Measurements from ENCODE around the gene AHRR.

The AHRR gene

GRCh38 chr5:435156-435790 is 113.8 kb downstream of the AHRR start:
- no peak overlapping the region for H3K4me3 ChIP-seq (ENCODE audit: low read depth, low read length, poor library complexity, severe bottlenecking)
- no peaks in the 10 kb centered on the region for H3F3A ChIP-seq (ENCODE audit: insufficient read depth, low read length)
- no peak overlapping the region for H3K27ac ChIP-seq (ENCODE audit: low read depth, low read length, poor library complexity, severe bottlenecking)
- no peaks in the 10 kb centered on the region for H3K79me2 ChIP-seq (ENCODE audit: insufficient read depth, low read length)
- peaks cover 16% of the 10 kb centered on the region for H3K4me1 ChIP-seq (ENCODE audit: insufficient read depth, low read length, severe bottlenecking)
- H3K36me3 ChIP-seq (ENCODE audit: insufficient read depth, low read length) = peaks cover 4% of the 10 kb centered on the region
- H3K9me3 ChIP-seq (ENCODE audit: low read length) = no peaks in the 10 kb centered on the region
- no peaks in the 10 kb centered on the region for H3K9me2 ChIP-seq (ENCODE audit: low read depth, low read length)
- H3K4me2 ChIP-seq (ENCODE audit: low read length) = no peak overlapping the region
- TF ChIP-seq CTCF (IDR thresholded peaks at IDR 0.05; ENCODE audit: low read length) (no peak), EZH2 (IDR thresholded peaks at IDR 0.05; ENCODE audit: borderline replicate concordance, low read length) (no peak)
- H4K20me1 ChIP-seq (ENCODE audit: insufficient read depth, low read length) = no peaks in the 10 kb centered on the region
- H2AFZ ChIP-seq (ENCODE audit: low read length) = no peak overlapping the region
- no peaks in the 10 kb centered on the region for H3K27me3 ChIP-seq (ENCODE audit: insufficient read depth, low read length)
- H3K9ac ChIP-seq (ENCODE audit: low read length) = no peak overlapping the region

GRCh38 chr5:435961-436640 is 114.6 kb downstream of the AHRR start:
- Histone ChIP-seq H3K27ac (ENCODE audit: low read depth, low read length, poor library complexity, severe bottlenecking) (no peak overlapping the region), H3K4me3 (ENCODE audit: low read depth, low read length, poor library complexity, severe bottlenecking) (no peak overlapping the region), H3K9ac (ENCODE audit: low read length) (no peak overlapping the region), H2AFZ (ENCODE audit: low read length) (no peak overlapping the region), H3K4me2 (ENCODE audit: low read length) (no peak overlapping the region), H4K20me1 (ENCODE audit: insufficient read depth, low read length) (no peaks in the 10 kb centered on the region), H3K9me2 (ENCODE audit: low read depth, low read length) (no peaks in the 10 kb centered on the region), H3K36me3 (ENCODE audit: insufficient read depth, low read length) (no peaks in the 10 kb centered on the region; the same call in 1 of the 2 replicates), H3K9me3 (ENCODE audit: low read length) (no peaks in the 10 kb centered on the region), H3K4me1 (ENCODE audit: insufficient read depth, low read length, severe bottlenecking) (peaks cover 15% of the 10 kb centered on the region), H3K79me2 (ENCODE audit: insufficient read depth, low read length) (no peaks in the 10 kb centered on the region), H3F3A (ENCODE audit: insufficient read depth, low read length) (no peaks in the 10 kb centered on the region), H3K27me3 (ENCODE audit: insufficient read depth, low read length) (no peaks in the 10 kb centered on the region)
- TF ChIP-seq EZH2 (IDR thresholded peaks at IDR 0.05; ENCODE audit: borderline replicate concordance, low read length) (no peak), CTCF (IDR thresholded peaks at IDR 0.05; ENCODE audit: low read length) (peak; percentile 37; the same call in 1 of the 2 replicates)

GRCh38 chr5:436641-436975 is 115.1 kb downstream of the AHRR start:
- H3K4me3 ChIP-seq (ENCODE audit: low read depth, low read length, poor library complexity, severe bottlenecking) = no peak overlapping the region
- H3F3A ChIP-seq (ENCODE audit: insufficient read depth, low read length) = no peaks in the 10 kb centered on the region
- no peaks in the 10 kb centered on the region for H3K27me3 ChIP-seq (ENCODE audit: insufficient read depth, low read length)
- no peaks in the 10 kb centered on the region for H3K9me3 ChIP-seq (ENCODE audit: low read length)
- H3K79me2 ChIP-seq (ENCODE audit: insufficient read depth, low read length) = no peaks in the 10 kb centered on the region
- H3K9me2 ChIP-seq (ENCODE audit: low read depth, low read length) = no peaks in the 10 kb centered on the region
- no peak overlapping the region for H3K27ac ChIP-seq (ENCODE audit: low read depth, low read length, poor library complexity, severe bottlenecking)
- peaks cover 15% of the 10 kb centered on the region for H3K4me1 ChIP-seq (ENCODE audit: insufficient read depth, low read length, severe bottlenecking)
- H3K4me2 ChIP-seq (ENCODE audit: low read length) = no peak overlapping the region
- no peaks in the 10 kb centered on the region; the same call in 1 of the 2 replicates for H3K36me3 ChIP-seq (ENCODE audit: insufficient read depth, low read length)
- no peak overlapping the region for H2AFZ ChIP-seq (ENCODE audit: low read length)
- TF ChIP-seq EZH2 (IDR thresholded peaks at IDR 0.05; ENCODE audit: borderline replicate concordance, low read length) (no peak), CTCF (IDR thresholded peaks at IDR 0.05; ENCODE audit: low read length) (no peak)
- no peaks in the 10 kb centered on the region for H4K20me1 ChIP-seq (ENCODE audit: insufficient read depth, low read length)
- no peak overlapping the region for H3K9ac ChIP-seq (ENCODE audit: low read length)
